WTC11 (cell line): ENCODE measurements around the gene PLEKHF1. TPM values are rescaled to one million over a fixed set of nuclear protein-coding genes. Genes with fewer than 3 reads are reported as not detected.

ENCODE experiments used
- ATAC-seq: fragments of 200-7000 bp; cut with Tn5 transposase; 2 replicates; pipeline ENCODE4 v1.10.0; 2021; ENCODE audit warnings: mild to moderate bottlenecking, moderate library complexity
- CTCF ChIA-PET: fragments of 300-600 bp; sonication (Branson Sonifier 250); formaldehyde crosslinking; loops from one replicate; lab custom pipeline; 2021; ENCODE audit warnings: antibody characterized with exemption; lab: Charles Lee
- POLR2A ChIA-PET: fragments of 350-600 bp; sonication (Branson Sonifier 250); formaldehyde crosslinking; loops from one replicate; lab custom pipeline; 2021; ENCODE audit warnings: antibody characterized with exemption; lab: Charles Lee
- DNase-seq: peaks from one replicate; pipeline ENCODE4 v3.0.0; 2021; ENCODE audit warnings: low spot score
- H3K27ac Mint-ChIP-seq: 2 replicates; pipeline ENCODE4 v1.8.0; 2021; ENCODE audit warnings: mixed read lengths
- H3K27me3 Mint-ChIP-seq: 2 replicates; pipeline ENCODE4 v1.8.0; 2021; ENCODE audit warnings: low read depth, mild to moderate bottlenecking, moderate library complexity, mixed read lengths
- H3K36me3 Mint-ChIP-seq: 2 replicates; pipeline ENCODE4 v1.8.0; 2021; ENCODE audit warnings: mixed read lengths
- H3K4me1 Mint-ChIP-seq: 2 replicates; pipeline ENCODE4 v1.8.0; 2022; ENCODE audit warnings: mixed read lengths
- H3K4me3 Mint-ChIP-seq: 2 replicates; pipeline ENCODE4 v1.8.0; 2021; ENCODE audit warnings: mild to moderate bottlenecking, moderate library complexity, mixed read lengths
- H3K9me3 Mint-ChIP-seq: 2 replicates; pipeline ENCODE4 v1.8.0; 2021; ENCODE audit warnings: mixed read lengths
- CREB1 ChIP-seq: sonication (generic); formaldehyde crosslinking; IDR thresholded peaks from 2 replicates; pipeline ENCODE4 v1.8.0; 2023; ENCODE audit warnings: mild to moderate bottlenecking, missing genetic modification reagents
- CREM ChIP-seq: sonication (generic); formaldehyde crosslinking; IDR thresholded peaks from 2 replicates; pipeline ENCODE4 v1.8.1; 2022; ENCODE audit warnings: mild to moderate bottlenecking, missing genetic modification reagents, moderate library complexity
- ELF4 ChIP-seq: sonication (generic); formaldehyde crosslinking; IDR thresholded peaks from 2 replicates; pipeline ENCODE4 v1.8.1; 2022; ENCODE audit warnings: low read depth, mild to moderate bottlenecking, moderate library complexity, missing genetic modification reagents
- KAT7 ChIP-seq: sonication (generic); formaldehyde crosslinking; IDR thresholded peaks from 2 replicates; pipeline ENCODE4 v1.8.1; 2023; ENCODE audit warnings: missing genetic modification reagents, mild to moderate bottlenecking, borderline replicate concordance
- NR1H2 ChIP-seq: sonication (generic); formaldehyde crosslinking; IDR thresholded peaks from 2 replicates; pipeline ENCODE4 v1.9.0; 2021; ENCODE audit warnings: mild to moderate bottlenecking, moderate library complexity, missing genetic modification reagents
- RORB ChIP-seq: fragments of 250-450 bp; sonication (Bioruptor Pico); IDR thresholded peaks from 2 replicates; pipeline ENCODE4 v1.9.0; 2021; ENCODE audit warnings: mild to moderate bottlenecking
- SMAD4 ChIP-seq: sonication (generic); formaldehyde crosslinking; IDR thresholded peaks from 2 replicates; pipeline ENCODE4 v1.8.0; 2022; ENCODE audit warnings: mild to moderate bottlenecking, missing genetic modification reagents
- ZNF121 ChIP-seq: sonication (generic); formaldehyde crosslinking; IDR thresholded peaks from 2 replicates; pipeline ENCODE4 v1.8.0; 2023; ENCODE audit warnings: missing genetic modification reagents
- ZNF138 ChIP-seq: sonication (generic); formaldehyde crosslinking; conservative IDR thresholded peaks from 2 replicates; pipeline ENCODE4 v1.8.1; 2022; ENCODE audit warnings: mild to moderate bottlenecking, moderate library complexity, missing genetic modification reagents
- ZNF396 ChIP-seq: fragments of 250-450 bp; sonication (Bioruptor Pico); IDR thresholded peaks from 2 replicates; pipeline ENCODE4 v1.8.0; 2021; ENCODE audit warnings: mild to moderate bottlenecking, moderate library complexity, borderline replicate concordance
- ZNF423 ChIP-seq: fragments of 250-450 bp; sonication (Bioruptor Pico); IDR thresholded peaks from 2 replicates; pipeline ENCODE4 v2.1.2; 2022; ENCODE audit warnings: mild to moderate bottlenecking, moderate library complexity
- ZNF671 ChIP-seq: fragments of 250-450 bp; sonication (Bioruptor Pico); IDR thresholded peaks from 2 replicates; pipeline ENCODE4 v1.8.0; 2021; ENCODE audit warnings: mild to moderate bottlenecking
- total RNA-seq: library from RNA; stranded (reverse); gene quantifications from 3 replicates; pipeline ENCODE4 v1.2.3, GENCODE V29; 2021
- TF ChIP-seq, protein P1 (sequence below): sonication (generic); formaldehyde crosslinking; IDR thresholded peaks from 2 replicates; pipeline ENCODE4 v1.8.1; 2022; ENCODE audit warnings: mild to moderate bottlenecking, moderate library complexity, missing genetic modification reagents
- TF ChIP-seq, protein P2 (sequence below): sonication (generic); formaldehyde crosslinking; IDR thresholded peaks from 2 replicates; pipeline ENCODE4 v1.8.1; 2022; ENCODE audit warnings: low read depth, mild to moderate bottlenecking, moderate library complexity, missing genetic modification reagents, borderline replicate concordance
- TF ChIP-seq, protein P3 (sequence below): fragments of 250-450 bp; sonication (Bioruptor Pico); conservative IDR thresholded peaks from 2 replicates; pipeline ENCODE4 v1.9.0; 2021; ENCODE audit warnings: mild to moderate bottlenecking
- TF ChIP-seq, protein P4 (sequence below): fragments of 250-450 bp; sonication (Bioruptor Pico); IDR thresholded peaks from 2 replicates; pipeline ENCODE4 v1.9.0; 2021; ENCODE audit warnings: moderate library complexity, mild to moderate bottlenecking, inconsistent platforms, borderline replicate concordance
- TF ChIP-seq, protein P5 (sequence below): sonication (generic); formaldehyde crosslinking; IDR thresholded peaks from 2 replicates; pipeline ENCODE4 v1.8.1; 2023; ENCODE audit warnings: mild to moderate bottlenecking, missing genetic modification reagents
- TF ChIP-seq, protein P6 (sequence below): sonication (generic); formaldehyde crosslinking; IDR thresholded peaks from 2 replicates; pipeline ENCODE4 v1.8.0; 2022; ENCODE audit warnings: missing genetic modification reagents
- TF ChIP-seq, protein P7 (sequence below): sonication (generic); formaldehyde crosslinking; IDR thresholded peaks from 2 replicates; pipeline ENCODE4 v1.8.1; 2023; ENCODE audit warnings: mild to moderate bottlenecking, missing genetic modification reagents, moderate library complexity
- TF ChIP-seq, protein P8 (sequence below): sonication (generic); formaldehyde crosslinking; IDR thresholded peaks from 2 replicates; pipeline ENCODE4 v1.8.0; 2022; ENCODE audit warnings: mild to moderate bottlenecking, missing genetic modification reagents

The PLEKHF1 gene
- total RNA-seq, 1 experiment from 2014 or later: 17.9 TPM

DNA sequence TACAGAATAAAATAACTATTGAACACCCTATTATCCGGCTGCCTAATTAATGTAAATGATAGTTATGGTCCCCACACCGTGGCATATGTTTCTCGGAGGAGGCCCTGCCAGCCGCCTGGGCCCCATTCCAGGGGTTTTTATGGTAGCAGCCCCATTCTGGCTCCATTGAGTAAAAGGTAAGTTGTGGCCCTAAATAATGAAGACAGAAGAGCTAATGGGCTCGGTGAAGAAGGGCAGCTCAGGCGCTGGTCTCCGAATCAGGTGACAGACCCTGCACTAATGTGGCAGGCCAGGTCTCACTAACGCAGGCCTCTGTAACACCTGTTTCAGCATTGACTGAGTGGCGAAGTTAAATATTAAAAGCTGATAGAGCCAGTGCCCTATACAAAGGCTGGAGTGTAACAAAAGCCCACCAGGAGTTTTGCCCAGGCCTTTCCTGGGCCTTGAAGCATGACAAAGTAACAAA, 40.0 kb upstream of the PLEKHF1 start:
- Mint-ChIP-seq H3K27me3 (no peaks in the 10 kb centered on the region; the same call in 1 of the 2 replicates), H3K36me3 (no peaks in the 10 kb centered on the region), H3K4me3 (no peak overlapping the region), H3K9me3 (no peaks in the 10 kb centered on the region), H3K4me1 (peaks cover 8% of the 10 kb centered on the region), H3K27ac (peak overlapping the region; percentile 65; the same call in 1 of the 2 replicates)
- CTCF ChIA-PET: interaction anchor here (0.6 to 3.8 kb wide), 10 partner anchors 9 to 91 kb away, joined by 3 to 21 read pairs (median 4); no protein-coding TSS in a partner anchor
- POLR2A ChIA-PET: no interaction called here
- ATAC-seq: no peak
- TF ChIP-seq ZNF396 (CRISPR knock-in tag) (no peak), ZNF671 (CRISPR knock-in tag) (no peak), ELF4 (CRISPR knock-in tag) (no peak), KAT7 (CRISPR knock-in tag) (no peak), NR1H2 (no peak), ZNF121 (no peak), RORB (CRISPR knock-in tag) (no peak), ZNF423 (CRISPR knock-in tag) (no peak), CREB1 (no peak), SMAD4 (CRISPR knock-in tag) (no peak), CREM (no peak), ZNF138 (no peak)
- TF ChIP-seq, protein P1, sequence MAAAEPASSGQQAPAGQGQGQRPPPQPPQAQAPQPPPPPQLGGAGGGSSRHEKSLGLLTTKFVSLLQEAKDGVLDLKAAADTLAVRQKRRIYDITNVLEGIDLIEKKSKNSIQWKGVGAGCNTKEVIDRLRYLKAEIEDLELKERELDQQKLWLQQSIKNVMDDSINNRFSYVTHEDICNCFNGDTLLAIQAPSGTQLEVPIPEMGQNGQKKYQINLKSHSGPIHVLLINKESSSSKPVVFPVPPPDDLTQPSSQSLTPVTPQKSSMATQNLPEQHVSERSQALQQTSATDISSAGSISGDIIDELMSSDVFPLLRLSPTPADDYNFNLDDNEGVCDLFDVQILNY (CRISPR knock-in tag): no peak
- TF ChIP-seq, protein P2, sequence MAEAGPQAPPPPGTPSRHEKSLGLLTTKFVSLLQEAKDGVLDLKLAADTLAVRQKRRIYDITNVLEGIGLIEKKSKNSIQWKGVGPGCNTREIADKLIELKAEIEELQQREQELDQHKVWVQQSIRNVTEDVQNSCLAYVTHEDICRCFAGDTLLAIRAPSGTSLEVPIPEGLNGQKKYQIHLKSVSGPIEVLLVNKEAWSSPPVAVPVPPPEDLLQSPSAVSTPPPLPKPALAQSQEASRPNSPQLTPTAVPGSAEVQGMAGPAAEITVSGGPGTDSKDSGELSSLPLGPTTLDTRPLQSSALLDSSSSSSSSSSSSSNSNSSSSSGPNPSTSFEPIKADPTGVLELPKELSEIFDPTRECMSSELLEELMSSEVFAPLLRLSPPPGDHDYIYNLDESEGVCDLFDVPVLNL (CRISPR knock-in tag): no peak
- TF ChIP-seq, protein P3, sequence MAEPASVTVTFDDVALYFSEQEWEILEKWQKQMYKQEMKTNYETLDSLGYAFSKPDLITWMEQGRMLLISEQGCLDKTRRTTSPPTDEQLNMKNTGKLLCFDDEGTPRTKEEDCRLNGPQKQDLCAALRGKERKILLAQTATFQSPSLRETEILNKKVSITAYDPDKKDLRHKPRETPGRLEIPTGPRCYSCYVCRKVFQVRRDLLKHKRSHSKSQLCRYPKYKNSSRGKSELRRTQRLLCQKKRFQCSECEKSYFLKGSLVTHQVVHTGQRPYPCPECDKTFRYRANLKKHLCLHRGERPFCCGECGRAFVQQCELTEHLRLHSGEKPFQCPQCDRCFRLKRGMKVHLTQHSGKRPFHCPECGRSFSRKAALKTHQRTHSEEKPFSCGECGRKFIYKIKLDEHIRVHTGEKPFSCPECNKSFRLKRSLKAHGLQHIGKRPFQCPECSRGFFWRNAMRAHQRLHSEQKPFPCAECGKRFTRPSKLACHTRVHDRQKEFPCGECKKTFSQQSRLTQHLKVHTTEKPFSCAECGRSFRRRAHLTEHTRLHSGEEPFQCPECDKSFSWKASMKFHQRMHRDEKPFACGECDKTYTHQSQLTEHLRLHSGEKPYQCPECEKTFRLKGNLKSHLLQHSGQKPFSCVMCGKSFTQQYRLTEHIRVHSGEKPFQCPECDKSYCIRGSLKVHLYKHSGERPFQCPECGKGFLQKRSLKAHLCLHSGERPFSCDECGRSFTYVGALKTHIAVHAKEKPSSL (CRISPR knock-in tag): no peak
- TF ChIP-seq, protein P4, sequence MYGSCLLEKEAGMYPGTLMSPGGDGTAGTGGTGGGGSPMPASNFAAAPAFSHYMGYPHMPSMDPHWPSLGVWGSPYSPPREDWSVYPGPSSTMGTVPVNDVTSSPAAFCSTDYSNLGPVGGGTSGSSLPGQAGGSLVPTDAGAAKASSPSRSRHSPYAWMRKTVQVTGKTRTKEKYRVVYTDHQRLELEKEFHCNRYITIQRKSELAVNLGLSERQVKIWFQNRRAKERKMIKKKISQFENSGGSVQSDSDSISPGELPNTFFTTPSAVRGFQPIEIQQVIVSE (CRISPR knock-in tag): no peak
- TF ChIP-seq, protein P5, sequence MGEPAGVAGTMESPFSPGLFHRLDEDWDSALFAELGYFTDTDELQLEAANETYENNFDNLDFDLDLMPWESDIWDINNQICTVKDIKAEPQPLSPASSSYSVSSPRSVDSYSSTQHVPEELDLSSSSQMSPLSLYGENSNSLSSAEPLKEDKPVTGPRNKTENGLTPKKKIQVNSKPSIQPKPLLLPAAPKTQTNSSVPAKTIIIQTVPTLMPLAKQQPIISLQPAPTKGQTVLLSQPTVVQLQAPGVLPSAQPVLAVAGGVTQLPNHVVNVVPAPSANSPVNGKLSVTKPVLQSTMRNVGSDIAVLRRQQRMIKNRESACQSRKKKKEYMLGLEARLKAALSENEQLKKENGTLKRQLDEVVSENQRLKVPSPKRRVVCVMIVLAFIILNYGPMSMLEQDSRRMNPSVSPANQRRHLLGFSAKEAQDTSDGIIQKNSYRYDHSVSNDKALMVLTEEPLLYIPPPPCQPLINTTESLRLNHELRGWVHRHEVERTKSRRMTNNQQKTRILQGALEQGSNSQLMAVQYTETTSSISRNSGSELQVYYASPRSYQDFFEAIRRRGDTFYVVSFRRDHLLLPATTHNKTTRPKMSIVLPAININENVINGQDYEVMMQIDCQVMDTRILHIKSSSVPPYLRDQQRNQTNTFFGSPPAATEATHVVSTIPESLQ (CRISPR knock-in tag): no peak
- TF ChIP-seq, protein P6, sequence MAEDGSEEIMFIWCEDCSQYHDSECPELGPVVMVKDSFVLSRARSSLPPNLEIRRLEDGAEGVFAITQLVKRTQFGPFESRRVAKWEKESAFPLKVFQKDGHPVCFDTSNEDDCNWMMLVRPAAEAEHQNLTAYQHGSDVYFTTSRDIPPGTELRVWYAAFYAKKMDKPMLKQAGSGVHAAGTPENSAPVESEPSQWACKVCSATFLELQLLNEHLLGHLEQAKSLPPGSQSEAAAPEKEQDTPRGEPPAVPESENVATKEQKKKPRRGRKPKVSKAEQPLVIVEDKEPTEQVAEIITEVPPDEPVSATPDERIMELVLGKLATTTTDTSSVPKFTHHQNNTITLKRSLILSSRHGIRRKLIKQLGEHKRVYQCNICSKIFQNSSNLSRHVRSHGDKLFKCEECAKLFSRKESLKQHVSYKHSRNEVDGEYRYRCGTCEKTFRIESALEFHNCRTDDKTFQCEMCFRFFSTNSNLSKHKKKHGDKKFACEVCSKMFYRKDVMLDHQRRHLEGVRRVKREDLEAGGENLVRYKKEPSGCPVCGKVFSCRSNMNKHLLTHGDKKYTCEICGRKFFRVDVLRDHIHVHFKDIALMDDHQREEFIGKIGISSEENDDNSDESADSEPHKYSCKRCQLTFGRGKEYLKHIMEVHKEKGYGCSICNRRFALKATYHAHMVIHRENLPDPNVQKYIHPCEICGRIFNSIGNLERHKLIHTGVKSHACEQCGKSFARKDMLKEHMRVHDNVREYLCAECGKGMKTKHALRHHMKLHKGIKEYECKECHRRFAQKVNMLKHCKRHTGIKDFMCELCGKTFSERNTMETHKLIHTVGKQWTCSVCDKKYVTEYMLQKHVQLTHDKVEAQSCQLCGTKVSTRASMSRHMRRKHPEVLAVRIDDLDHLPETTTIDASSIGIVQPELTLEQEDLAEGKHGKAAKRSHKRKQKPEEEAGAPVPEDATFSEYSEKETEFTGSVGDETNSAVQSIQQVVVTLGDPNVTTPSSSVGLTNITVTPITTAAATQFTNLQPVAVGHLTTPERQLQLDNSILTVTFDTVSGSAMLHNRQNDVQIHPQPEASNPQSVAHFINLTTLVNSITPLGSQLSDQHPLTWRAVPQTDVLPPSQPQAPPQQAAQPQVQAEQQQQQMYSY (CRISPR knock-in tag): no peak
- TF ChIP-seq, protein P7, sequence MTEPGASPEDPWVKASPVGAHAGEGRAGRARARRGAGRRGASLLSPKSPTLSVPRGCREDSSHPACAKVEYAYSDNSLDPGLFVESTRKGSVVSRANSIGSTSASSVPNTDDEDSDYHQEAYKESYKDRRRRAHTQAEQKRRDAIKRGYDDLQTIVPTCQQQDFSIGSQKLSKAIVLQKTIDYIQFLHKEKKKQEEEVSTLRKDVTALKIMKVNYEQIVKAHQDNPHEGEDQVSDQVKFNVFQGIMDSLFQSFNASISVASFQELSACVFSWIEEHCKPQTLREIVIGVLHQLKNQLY (CRISPR knock-in tag): no peak
- TF ChIP-seq, protein P8, sequence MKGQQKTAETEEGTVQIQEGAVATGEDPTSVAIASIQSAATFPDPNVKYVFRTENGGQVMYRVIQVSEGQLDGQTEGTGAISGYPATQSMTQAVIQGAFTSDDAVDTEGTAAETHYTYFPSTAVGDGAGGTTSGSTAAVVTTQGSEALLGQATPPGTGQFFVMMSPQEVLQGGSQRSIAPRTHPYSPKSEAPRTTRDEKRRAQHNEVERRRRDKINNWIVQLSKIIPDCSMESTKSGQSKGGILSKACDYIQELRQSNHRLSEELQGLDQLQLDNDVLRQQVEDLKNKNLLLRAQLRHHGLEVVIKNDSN (CRISPR knock-in tag): no peak
- DNase-seq: no peak
